KOPT-K1 (cell line): ENCODE measurements around the gene APEH.

Experiments used
- H3K27ac ChIP-seq: fragments of 200-600 bp; sonication (generic); 2 replicates; pipeline ENCODE4 v1.5.1; 2016; ENCODE audit warnings: antibody characterized with exemption, mild to moderate bottlenecking, low read depth, low read length; ENCODE audit not compliant: poor library complexity, severe bottlenecking
- H3K36me3 ChIP-seq: fragments of 200-600 bp; sonication (generic); 2 replicates; pipeline ENCODE4 v1.5.1; 2017; ENCODE audit warnings: antibody characterized with exemption, mild to moderate bottlenecking, low read length, moderate library complexity; ENCODE audit not compliant: insufficient read depth
- H3K9me3 ChIP-seq: fragments of 200-600 bp; sonication (generic); 2 replicates; pipeline ENCODE4 v1.5.1; 2017; ENCODE audit warnings: antibody characterized with exemption, low read length, mild to moderate bottlenecking; ENCODE audit not compliant: insufficient read depth, poor library complexity, severe bottlenecking

Gene APEH

DNA sequence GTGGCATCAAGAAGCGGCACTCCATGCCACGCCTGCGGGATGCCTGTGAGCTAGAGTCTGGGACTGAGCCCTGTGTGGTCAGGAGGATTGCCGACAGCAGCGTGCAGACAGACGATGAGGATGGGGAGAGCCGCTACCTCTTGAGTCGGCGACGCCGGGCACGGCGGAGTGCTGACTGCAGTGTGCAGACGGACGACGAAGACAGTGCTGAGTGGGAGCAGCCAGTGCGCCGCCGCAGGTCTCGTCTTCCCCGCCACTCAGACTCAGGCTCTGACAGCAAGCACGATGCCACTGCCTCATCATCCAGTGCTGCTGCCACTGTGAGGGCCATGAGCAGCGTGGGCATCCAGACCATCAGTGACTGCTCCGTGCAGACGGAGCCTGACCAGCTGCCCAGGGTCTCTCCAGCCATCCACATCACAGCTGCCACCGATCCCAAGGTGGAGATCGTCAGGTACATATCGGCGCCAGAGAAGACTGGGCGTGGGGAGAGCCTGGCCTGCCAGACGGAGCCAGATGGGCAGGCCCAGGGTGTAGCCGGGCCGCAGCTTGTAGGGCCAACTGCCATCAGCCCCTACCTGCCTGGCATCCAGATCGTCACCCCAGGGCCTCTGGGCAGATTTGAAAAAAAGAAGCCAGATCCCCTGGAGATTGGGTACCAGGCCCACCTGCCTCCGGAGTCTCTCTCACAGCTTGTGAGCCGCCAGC, 16.8 kb upstream of the APEH start:
- H3K9me3 ChIP-seq = no peaks in the 10 kb centered on the region
- no peaks in the 10 kb centered on the region for H3K36me3 ChIP-seq
- no peak overlapping the region for H3K27ac ChIP-seq

GRCh38 chr3:49658711-49659110, 15.4 kb upstream of the APEH start:
- no peak overlapping the region for H3K27ac ChIP-seq

GRCh38 chr3:49659756-49660155, 14.4 kb upstream of the APEH start:
- Histone ChIP-seq H3K9me3 (no peaks in the 10 kb centered on the region), H3K27ac (no peak overlapping the region), H3K36me3 (no peaks in the 10 kb centered on the region)

More at GRCh38 chr3:49658711-49659110, 15.4 kb upstream of the APEH start:
- no peaks in the 10 kb centered on the region for H3K9me3 ChIP-seq
- no peaks in the 10 kb centered on the region for H3K36me3 ChIP-seq

DNA sequence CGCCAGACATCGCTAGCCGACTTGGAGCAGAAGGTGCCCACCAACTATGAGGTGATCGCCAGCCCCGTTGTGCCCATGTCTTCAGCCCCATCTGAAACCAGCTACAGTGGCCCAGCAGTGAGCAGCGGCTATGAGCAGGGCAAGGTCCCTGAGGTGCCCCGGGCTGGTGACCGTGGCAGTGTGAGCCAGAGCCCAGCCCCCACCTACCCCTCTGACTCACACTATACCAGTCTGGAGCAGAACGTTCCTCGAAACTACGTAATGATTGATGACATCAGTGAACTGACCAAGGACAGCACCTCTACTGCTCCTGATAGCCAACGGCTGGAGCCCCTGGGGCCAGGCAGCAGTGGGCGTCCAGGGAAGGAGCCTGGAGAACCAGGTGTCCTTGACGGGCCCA, 12.9 kb upstream of the APEH start:
- Histone ChIP-seq H3K36me3 (no peaks in the 10 kb centered on the region), H3K9me3 (no peaks in the 10 kb centered on the region), H3K27ac (no peak overlapping the region)

DNA sequence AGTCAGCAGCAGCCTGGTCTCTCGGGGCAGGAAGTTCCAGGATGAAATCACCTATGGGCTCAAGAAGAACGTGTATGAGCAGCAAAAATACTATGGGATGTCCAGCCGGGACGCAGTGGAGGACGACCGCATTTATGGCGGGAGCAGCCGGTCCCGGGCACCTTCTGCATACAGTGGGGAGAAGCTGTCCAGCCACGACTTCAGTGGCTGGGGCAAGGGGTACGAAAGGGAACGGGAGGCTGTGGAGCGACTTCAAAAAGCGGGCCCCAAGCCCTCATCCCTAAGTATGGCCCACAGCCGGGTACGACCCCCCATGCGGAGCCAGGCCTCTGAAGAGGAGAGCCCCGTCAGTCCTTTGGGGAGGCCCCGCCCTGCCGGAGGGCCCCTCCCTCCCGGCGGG, 12.1 kb upstream of the APEH start:
- H3K36me3 ChIP-seq = no peaks in the 10 kb centered on the region
- no peak overlapping the region for H3K27ac ChIP-seq
- no peaks in the 10 kb centered on the region for H3K9me3 ChIP-seq

DNA sequence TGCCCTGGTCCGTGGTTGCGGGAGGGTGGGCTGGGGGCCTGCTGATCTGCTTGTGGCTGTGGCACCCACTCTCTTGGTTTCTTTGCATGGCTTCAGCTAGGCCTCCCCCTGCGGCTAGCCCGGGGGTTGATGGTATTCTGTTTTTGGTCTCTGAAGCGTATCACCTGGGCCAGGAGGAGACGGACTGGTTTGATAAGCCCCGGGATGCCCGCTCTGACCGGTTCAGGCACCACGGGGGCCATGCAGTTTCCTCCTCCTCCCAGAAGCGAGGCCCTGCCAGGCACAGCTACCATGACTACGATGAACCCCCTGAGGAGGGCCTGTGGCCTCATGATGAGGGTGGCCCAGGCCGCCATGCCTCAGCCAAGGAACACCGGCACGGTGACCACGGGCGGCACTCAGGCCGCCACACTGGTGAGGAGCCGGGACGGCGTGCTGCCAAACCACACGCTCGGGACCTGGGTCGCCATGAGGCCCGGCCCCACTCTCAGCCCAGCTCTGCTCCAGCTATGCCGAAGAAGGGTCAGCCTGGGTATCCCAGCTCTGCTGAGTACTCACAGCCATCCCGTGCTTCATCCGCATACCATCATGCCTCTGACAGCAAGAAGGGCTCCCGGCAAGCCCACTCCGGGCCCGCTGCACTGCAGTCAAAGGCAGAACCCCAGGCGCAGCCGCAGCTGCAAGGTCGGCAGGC, 11.3 kb upstream of the APEH start:
- H3K9me3 ChIP-seq = no peaks in the 10 kb centered on the region
- H3K27ac ChIP-seq = no peak overlapping the region
- H3K36me3 ChIP-seq = no peaks in the 10 kb centered on the region

DNA sequence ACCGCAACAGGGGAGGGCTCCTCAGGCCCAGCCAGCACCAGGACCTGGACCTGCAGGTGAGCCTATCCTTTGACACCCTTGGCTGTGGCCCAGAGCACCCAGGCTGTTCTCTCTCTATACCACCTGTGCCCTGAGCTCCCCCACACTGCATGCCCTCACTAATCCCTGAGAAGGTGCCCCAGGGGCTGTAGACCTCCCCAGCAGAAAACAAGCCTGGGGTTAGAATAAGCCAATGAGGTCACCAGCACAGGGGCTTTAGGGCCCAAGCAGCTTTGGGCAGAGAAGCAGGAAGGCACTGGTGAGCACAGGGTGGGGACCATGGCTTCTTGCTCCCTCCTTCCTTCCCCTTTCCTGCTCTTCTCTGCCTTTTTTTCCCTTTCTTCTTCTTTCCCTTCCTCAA, 10.3 kb upstream of the APEH start:
- H3K27ac ChIP-seq = no peak overlapping the region
- H3K36me3 ChIP-seq = no peaks in the 10 kb centered on the region
- H3K9me3 ChIP-seq = no peaks in the 10 kb centered on the region

DNA sequence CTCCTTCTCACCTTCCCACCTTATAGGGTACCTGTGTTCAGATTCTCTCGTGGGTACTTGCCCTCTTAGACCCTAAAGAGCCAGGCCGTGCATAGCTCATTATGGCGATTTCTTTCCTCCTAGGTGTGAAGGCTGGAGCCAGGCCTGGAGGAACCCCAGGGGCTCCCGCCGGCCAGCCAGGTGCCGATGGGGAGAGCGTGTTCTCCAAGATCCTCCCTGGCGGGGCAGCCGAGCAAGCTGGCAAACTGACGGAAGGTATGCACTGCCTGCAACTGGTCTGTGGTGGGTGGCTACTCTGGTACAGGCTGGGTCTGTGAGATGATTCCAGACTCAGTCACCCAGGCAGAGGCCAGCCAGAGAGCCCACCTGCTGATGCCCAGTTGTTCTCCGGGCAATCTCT, 9.9 kb upstream of the APEH start:
- Histone ChIP-seq H3K27ac (no peak overlapping the region), H3K9me3 (no peaks in the 10 kb centered on the region), H3K36me3 (no peaks in the 10 kb centered on the region)

- no peaks in the 10 kb centered on the region for H3K9me3 ChIP-seq
- no peaks in the 10 kb centered on the region for H3K36me3 ChIP-seq
- H3K27ac ChIP-seq = no peak overlapping the region
These were observed 8.2 kb upstream of the APEH start for GRCh38 chr3:49665822-49666519.

DNA sequence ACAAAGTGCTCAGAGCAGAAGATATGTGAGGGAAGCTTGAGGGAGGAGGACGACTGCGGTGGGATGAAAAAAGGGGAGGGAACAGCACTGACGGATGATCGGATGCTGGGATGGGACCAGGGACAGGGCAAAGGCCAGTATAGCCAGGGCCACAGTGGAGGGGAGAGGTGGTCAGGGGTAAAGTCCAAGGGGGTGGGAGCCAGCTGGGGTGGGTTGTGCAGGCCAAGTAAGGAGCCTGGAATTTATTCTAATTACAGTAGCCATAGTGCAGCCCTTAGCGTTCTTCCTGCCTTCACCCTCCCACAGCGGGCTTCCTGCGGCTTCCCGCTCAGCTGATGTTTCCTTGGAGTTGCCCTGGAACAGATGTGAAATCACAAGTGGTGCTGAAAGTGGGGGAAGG, 7.6 kb upstream of the APEH start:
- Histone ChIP-seq H3K36me3 (no peaks in the 10 kb centered on the region), H3K9me3 (no peaks in the 10 kb centered on the region), H3K27ac (no peak overlapping the region)

DNA sequence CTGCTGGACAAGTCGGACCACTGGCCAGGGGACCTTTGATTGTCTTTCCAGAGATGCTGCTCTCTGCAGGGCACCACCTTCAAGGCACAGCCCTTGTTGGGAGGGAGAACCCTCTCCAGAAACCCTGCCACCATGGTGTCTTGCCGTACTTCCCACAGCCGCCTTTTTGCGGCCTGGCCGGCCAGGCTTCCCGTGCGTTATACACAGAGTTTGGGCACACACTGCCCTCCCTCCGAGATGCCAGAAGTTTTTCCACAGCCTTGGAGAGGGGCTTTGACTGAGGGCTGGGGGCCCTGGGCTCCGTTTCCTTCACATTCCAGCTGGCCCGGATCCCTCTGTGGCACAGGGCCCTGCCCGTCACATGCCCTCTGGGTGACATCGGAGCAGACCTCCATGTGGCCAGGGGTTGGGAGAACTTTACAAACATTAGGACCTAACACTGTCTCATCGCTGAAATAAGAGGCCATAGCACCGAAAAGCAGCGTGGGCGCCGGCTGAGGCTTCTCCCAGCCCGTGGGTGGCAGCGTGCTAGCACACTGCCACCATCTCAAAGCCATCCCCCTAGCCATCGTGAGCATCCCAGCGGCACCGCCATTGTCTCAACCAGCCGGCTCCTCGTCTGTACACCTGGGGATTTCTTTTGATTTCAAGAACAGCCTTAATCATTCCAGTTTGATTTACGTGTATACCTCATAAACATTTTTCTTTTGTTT, 6.3 kb upstream of the APEH start:
- Histone ChIP-seq H3K36me3 (no peaks in the 10 kb centered on the region), H3K9me3 (no peaks in the 10 kb centered on the region), H3K27ac (no peak overlapping the region)

DNA sequence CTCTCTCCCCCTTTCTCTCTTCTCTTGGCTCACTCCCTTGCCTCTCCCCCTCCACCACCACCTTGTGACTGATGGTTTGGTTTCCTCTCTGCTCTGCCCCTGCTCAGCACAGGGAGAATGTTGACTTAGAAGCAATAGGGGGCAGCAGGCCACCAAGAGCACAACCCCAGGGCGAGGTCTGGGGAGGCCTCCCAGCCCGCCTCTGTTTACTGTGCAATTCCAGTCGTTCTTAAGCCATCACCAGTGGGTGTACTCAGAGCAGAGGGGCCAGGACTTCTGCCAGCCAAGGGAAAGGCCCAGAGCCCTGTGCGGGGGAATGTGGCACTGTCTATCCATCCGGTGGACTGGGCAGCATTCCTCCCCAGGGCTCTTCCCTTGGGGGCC, 5.7 kb upstream of the APEH start:
- Histone ChIP-seq H3K9me3 (no peaks in the 10 kb centered on the region), H3K27ac (no peak overlapping the region), H3K36me3 (no peaks in the 10 kb centered on the region)

GRCh38 chr3:49668861-49669260, 5.3 kb upstream of the APEH start:
- no peak overlapping the region for H3K27ac ChIP-seq
- H3K9me3 ChIP-seq = no peaks in the 10 kb centered on the region
- H3K36me3 ChIP-seq = no peaks in the 10 kb centered on the region

GRCh38 chr3:49669352-49669751, 4.8 kb upstream of the APEH start:
- H3K27ac ChIP-seq = no peak overlapping the region
- no peaks in the 10 kb centered on the region for H3K36me3 ChIP-seq
- no peaks in the 10 kb centered on the region for H3K9me3 ChIP-seq

DNA sequence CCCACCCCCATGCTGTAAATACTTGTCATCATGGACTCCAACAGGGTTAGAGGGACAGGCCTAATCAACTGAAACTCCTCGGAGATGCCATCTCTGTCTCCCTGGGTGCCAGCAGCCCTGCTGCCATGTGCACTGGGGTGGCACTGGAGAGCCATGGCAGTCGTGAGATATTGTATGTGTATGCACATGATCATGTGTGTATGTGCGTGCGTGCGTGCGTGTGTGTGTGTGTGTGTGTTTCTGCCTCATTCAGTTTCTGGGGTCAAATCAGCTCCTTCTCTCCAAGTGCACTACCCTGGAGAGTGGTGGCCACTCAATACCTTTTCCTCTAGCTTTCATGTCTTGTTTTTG, 3.2 kb upstream of the APEH start:
- Histone ChIP-seq H3K36me3 (peaks cover 5% of the 10 kb centered on the region), H3K9me3 (no peaks in the 10 kb centered on the region)

More for the DNA sequence above, 3.2 kb upstream of the APEH start:
- H3K27ac ChIP-seq = no peak overlapping the region
